Measurements from ENCODE around the gene ITPRID2. TPM values are rescaled to one million over a fixed set of nuclear protein-coding genes. Genes with fewer than 3 reads are reported as not detected.

Gene ITPRID2
- polyA plus RNA-seq, 3 donors, result 17.9 to 50.2 (median 23.0) TPM

DNA sequence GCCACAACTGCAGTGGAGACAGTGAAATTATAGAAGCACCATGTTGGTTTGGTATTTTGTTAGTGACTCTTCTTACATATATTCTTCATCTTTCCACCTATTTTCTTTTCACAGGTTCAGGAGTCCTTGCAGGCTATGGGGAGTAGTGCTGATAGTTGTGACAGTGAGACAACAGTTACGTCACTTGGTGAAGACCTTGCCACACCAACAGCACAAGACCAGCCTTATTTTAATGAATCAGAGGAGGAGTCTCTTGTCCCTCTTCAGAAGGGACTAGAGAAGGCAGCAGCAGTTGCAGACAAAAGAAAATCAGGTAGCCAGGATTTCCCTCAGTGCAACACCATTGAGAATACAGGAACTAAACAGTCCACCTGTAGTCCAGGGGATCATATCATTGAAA is 23.6 kb downstream of the ITPRID2 start:
- intact Hi-C loops (cut with micrococcal nuclease), result no loop called here
- H3K27me3 Mint-ChIP-seq (ENCODE audit: low read depth in 3 of 3), result no peaks in the 10 kb centered on the region
- peaks cover 28% of the 10 kb centered on the region for H3K79me2 ChIP-seq (ENCODE audit: insufficient read depth, low read length)

DNA sequence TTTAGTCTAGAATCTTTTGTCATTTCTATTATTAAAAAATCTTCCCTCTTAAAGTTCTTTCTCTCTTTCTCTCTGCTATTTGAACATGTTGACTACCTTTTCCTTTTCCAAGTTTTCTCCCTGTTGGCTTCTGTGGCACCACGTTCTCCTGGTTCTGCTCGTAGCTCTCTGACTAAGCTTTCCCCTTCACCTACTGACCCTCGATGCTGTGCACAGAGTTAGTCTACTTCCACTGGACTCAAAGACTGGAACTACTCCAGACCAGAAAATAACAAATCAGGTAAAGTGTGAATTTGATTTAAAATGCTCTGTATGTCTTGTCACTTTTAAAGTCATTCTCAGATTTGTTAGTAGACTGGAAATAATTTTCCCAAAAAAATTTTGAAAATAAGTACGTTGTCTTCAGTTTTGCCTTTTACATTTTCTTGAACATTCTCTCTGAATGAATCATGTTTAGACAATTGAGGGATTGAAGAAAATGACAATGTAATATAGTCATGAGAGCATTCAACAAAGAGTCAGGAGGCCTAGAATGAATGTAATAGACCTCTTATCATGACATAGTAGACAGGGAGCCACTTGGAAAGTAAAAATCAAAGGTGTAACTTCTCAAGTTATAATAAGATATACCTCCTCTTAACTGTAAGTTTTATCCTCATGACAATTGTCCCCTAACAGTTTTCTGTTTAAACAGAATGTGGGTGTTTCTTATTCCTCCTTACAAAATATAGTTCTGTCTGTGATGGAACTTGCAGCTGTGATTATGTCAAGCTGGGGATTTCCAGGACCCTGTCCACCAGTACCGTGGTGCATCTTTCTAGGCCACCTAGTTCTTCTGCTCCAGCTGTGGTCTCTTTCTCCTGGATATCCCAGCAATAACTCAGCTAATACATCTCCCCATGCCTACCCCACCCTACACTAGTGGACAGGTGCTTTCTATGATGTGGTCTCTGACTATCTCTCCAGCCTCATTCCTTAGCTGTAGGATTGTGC is 25.5 kb downstream of the ITPRID2 start:
- Mint-ChIP-seq H3K27me3 (ENCODE audit: low read depth in 3 of 3) (no peaks in the 10 kb centered on the region), H3K4me1 (no peaks in the 10 kb centered on the region), H3K4me3 (no peak overlapping the region), H3K36me3 (peaks cover 74 to 86% of the 10 kb centered on the region in 2 donors), H3K27ac (peak overlapping the region in 4 of 7 donors; percentile 7 to 38 (median 16)), H3K9me3 (no peaks in the 10 kb centered on the region)
- H2AFZ ChIP-seq (ENCODE audit: insufficient read depth, low read depth, low read length, poor library complexity, severe bottlenecking), result no peak overlapping the region
- H3K9me3 ChIP-seq (replicated peaks in 1 of 2; ENCODE audit: control insufficient read depth in 1 of 2, insufficient read depth in 1 of 2, low read length in 2 of 2), result no peaks in the 10 kb centered on the region
- peaks cover 62% of the 10 kb centered on the region for H4K20me1 ChIP-seq (ENCODE audit: insufficient read depth, low read length)
- peaks cover 25% of the 10 kb centered on the region for H3K79me2 ChIP-seq (ENCODE audit: insufficient read depth, low read length)
- TF ChIP-seq, protein P1, sequence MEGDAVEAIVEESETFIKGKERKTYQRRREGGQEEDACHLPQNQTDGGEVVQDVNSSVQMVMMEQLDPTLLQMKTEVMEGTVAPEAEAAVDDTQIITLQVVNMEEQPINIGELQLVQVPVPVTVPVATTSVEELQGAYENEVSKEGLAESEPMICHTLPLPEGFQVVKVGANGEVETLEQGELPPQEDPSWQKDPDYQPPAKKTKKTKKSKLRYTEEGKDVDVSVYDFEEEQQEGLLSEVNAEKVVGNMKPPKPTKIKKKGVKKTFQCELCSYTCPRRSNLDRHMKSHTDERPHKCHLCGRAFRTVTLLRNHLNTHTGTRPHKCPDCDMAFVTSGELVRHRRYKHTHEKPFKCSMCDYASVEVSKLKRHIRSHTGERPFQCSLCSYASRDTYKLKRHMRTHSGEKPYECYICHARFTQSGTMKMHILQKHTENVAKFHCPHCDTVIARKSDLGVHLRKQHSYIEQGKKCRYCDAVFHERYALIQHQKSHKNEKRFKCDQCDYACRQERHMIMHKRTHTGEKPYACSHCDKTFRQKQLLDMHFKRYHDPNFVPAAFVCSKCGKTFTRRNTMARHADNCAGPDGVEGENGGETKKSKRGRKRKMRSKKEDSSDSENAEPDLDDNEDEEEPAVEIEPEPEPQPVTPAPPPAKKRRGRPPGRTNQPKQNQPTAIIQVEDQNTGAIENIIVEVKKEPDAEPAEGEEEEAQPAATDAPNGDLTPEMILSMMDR (IDR thresholded peaks at IDR 0.05), result no peak
- H3K36me3 ChIP-seq (replicated peaks in 1 of 2; ENCODE audit: control insufficient read depth in 1 of 2, insufficient read depth in 2 of 2, low read length in 2 of 2), result peaks cover 85 to 97% of the 10 kb centered on the region in 2 donors
- intact Hi-C loops (cut with micrococcal nuclease), result no loop called here
- H3K4me2 ChIP-seq (replicated peaks; ENCODE audit: extremely low read depth, low read length, poor library complexity, severe bottlenecking), result no peak overlapping the region
- whole genome bisulfite sequencing (ENCODE audit: insufficient coverage), result 83% methylated on average over 1 of the region's 5 CpGs
- peak overlapping the region in 1 of 2 donors; percentile 44 for H3K27ac ChIP-seq (ENCODE audit: low read depth in 1 of 2, low read length in 2 of 2)
- H3K4me1 ChIP-seq (ENCODE audit: control insufficient read depth in 1 of 2, insufficient read depth in 2 of 2, low read length in 2 of 2), result no peaks in the 10 kb centered on the region
- H3K9ac ChIP-seq (ENCODE audit: insufficient read depth, low read length, poor library complexity, severe bottlenecking), result no peak overlapping the region
- no peaks in the 10 kb centered on the region for H3K27me3 ChIP-seq (ENCODE audit: control insufficient read depth in 2 of 2, insufficient read depth in 2 of 2, low read length in 2 of 2)
- H3K4me3 ChIP-seq (replicated peaks in 1 of 3; ENCODE audit: low read depth in 2 of 3, low read length in 3 of 3), result no peak overlapping the region
- DNase-seq, result no peak

More for the DNA sequence above, 23.6 kb downstream of the ITPRID2 start:
- TF ChIP-seq, protein P1 (IDR thresholded peaks at IDR 0.05), result no peak
- Mint-ChIP-seq H3K9me3 (no peaks in the 10 kb centered on the region), H3K27ac (peak overlapping the region in 5 of 7 donors; percentile 1 to 75 (median 23)), H3K4me1 (peaks cover 10% of the 10 kb centered on the region), H3K36me3 (peaks cover 81 to 89% of the 10 kb centered on the region in 2 donors), H3K4me3 (no peak overlapping the region)
- Histone ChIP-seq H3K36me3 (replicated peaks in 1 of 2; ENCODE audit: control insufficient read depth in 1 of 2, insufficient read depth in 2 of 2, low read length in 2 of 2) (peaks cover 76 to 93% of the 10 kb centered on the region in 2 donors), H3K27ac (ENCODE audit: low read depth in 1 of 2, low read length in 2 of 2) (peak overlapping the region in 1 of 2 donors; percentile 44), H3K9me3 (replicated peaks in 1 of 2; ENCODE audit: control insufficient read depth in 1 of 2, insufficient read depth in 1 of 2, low read length in 2 of 2) (no peaks in the 10 kb centered on the region), H3K4me1 (ENCODE audit: control insufficient read depth in 1 of 2, insufficient read depth in 2 of 2, low read length in 2 of 2) (peaks cover 8 to 9% of the 10 kb centered on the region in 2 donors), H3K4me3 (replicated peaks in 1 of 3; ENCODE audit: low read depth in 2 of 3, low read length in 3 of 3) (no peak overlapping the region), H3K4me2 (replicated peaks; ENCODE audit: extremely low read depth, low read length, poor library complexity, severe bottlenecking) (no peak overlapping the region), H3K27me3 (ENCODE audit: control insufficient read depth in 2 of 2, insufficient read depth in 2 of 2, low read length in 2 of 2) (no peaks in the 10 kb centered on the region), H2AFZ (ENCODE audit: insufficient read depth, low read depth, low read length, poor library complexity, severe bottlenecking) (no peak overlapping the region), H3K9ac (ENCODE audit: insufficient read depth, low read length, poor library complexity, severe bottlenecking) (no peak overlapping the region), H4K20me1 (ENCODE audit: insufficient read depth, low read length) (peaks cover 76% of the 10 kb centered on the region)
- no CpG with 5 or more reads among the region's 1 CpG for WGBS (ENCODE audit: insufficient coverage)
- peak in 1 of 3 donors; percentile 8 for DNase-seq
